ENCODE measurements around the gene HSFX1. TPM values are rescaled to one million over a fixed set of nuclear protein-coding genes. Genes with fewer than 3 reads are reported as not detected.
"Not testable (repeated sequence)": the region's sequence is repeated elsewhere in the genome, so short reads cannot be mapped to it uniquely, and the experiment has no call there.

Gene HSFX1
- 0.39 TPM for polyA plus RNA-seq (2013, experiment 1 of 2)
- polyA plus RNA-seq (2013, experiment 2 of 2) = 0.26 TPM

- not testable (repeated sequence) for H4K8ac ChIP-seq (ENCODE audit: low read depth, low read length); H3K9ac ChIP-seq (ENCODE audit: low read depth, low read length, poor library complexity); H3K14ac ChIP-seq (ENCODE audit: low read length); DNase-seq (ENCODE audit: low spot score); H3K4me2 ChIP-seq (ENCODE audit: insufficient read depth, low read length, poor library complexity, severe bottlenecking); H3K23ac ChIP-seq (ENCODE audit: low read depth, low read length, poor library complexity); H3K36me3 ChIP-seq (replicated peaks in 1 of 2; ENCODE audit: control insufficient read depth in 2 of 2, insufficient read depth in 2 of 2, low read length in 2 of 2); H2BK120ac ChIP-seq (ENCODE audit: low read depth, low read length); H3K4ac ChIP-seq (ENCODE audit: low read length); H3K9me3 ChIP-seq (replicated peaks in 1 of 2; ENCODE audit: control insufficient read depth in 2 of 2, insufficient read depth in 1 of 2, low read depth in 1 of 2, low read length in 2 of 2); H3K18ac ChIP-seq (ENCODE audit: low read length); H3K27ac ChIP-seq (replicated peaks; ENCODE audit: low read length); H3K4me1 ChIP-seq (ENCODE audit: control insufficient read depth in 2 of 2, insufficient read depth in 1 of 2, low read depth in 1 of 2, low read length in 2 of 2); H2AFZ ChIP-seq (ENCODE audit: low read length); H4K91ac ChIP-seq (ENCODE audit: low read depth, low read length, poor library complexity); H2BK15ac ChIP-seq (ENCODE audit: low read length); H3K79me1 ChIP-seq (ENCODE audit: low read depth, low read length); H3K27me3 ChIP-seq (ENCODE audit: control insufficient read depth in 3 of 3, insufficient read depth in 3 of 3, low read depth in 1 of 3, low read length in 3 of 3); H2AK5ac ChIP-seq (ENCODE audit: low read depth, low read length); H2BK12ac ChIP-seq (ENCODE audit: low read length); H2BK5ac ChIP-seq (ENCODE audit: low read length); H3K4me3 ChIP-seq (ENCODE audit: low read length in 2 of 2)
- no CpG with 5 or more reads among the region's 17 CpGs for whole genome bisulfite sequencing, 2 donors (ENCODE audit: extremely low coverage in 2 of 2, insufficient read length in 2 of 2, insufficient replicate concordance in 1 of 2)
Observed at GRCh38 chrX:149773768-149774167, at the start of gene HSFX1. Gene HSFX1, plus strand, starts transcription at chrX:149774068. Its CDS starts 614 bp downstream, at chrX:149774682.

GRCh38 chrX:149727308-149727707 lies 46.6 kb upstream of the HSFX1 start:
- not testable (repeated sequence) for H2BK12ac ChIP-seq (ENCODE audit: low read length); H3K9me3 ChIP-seq (replicated peaks in 1 of 2; ENCODE audit: control insufficient read depth in 2 of 2, insufficient read depth in 1 of 2, low read depth in 1 of 2, low read length in 2 of 2); H4K91ac ChIP-seq (ENCODE audit: low read depth, low read length, poor library complexity); H3K18ac ChIP-seq (ENCODE audit: low read length); H3K4ac ChIP-seq (ENCODE audit: low read length); H3K9ac ChIP-seq (ENCODE audit: low read depth, low read length, poor library complexity); H3K23ac ChIP-seq (ENCODE audit: low read depth, low read length, poor library complexity); H4K8ac ChIP-seq (ENCODE audit: low read depth, low read length); H3K27me3 ChIP-seq (ENCODE audit: control insufficient read depth in 3 of 3, insufficient read depth in 3 of 3, low read depth in 1 of 3, low read length in 3 of 3); H2AFZ ChIP-seq (ENCODE audit: low read length); H3K14ac ChIP-seq (ENCODE audit: low read length); H2BK15ac ChIP-seq (ENCODE audit: low read length); H3K27ac ChIP-seq (replicated peaks; ENCODE audit: low read length); H3K4me3 ChIP-seq (ENCODE audit: low read length in 2 of 2); H2AK5ac ChIP-seq (ENCODE audit: low read depth, low read length); DNase-seq (ENCODE audit: low spot score); H3K36me3 ChIP-seq (replicated peaks in 1 of 2; ENCODE audit: control insufficient read depth in 2 of 2, insufficient read depth in 2 of 2, low read length in 2 of 2); H2BK5ac ChIP-seq (ENCODE audit: low read length); H3K79me1 ChIP-seq (ENCODE audit: low read depth, low read length); H2BK120ac ChIP-seq (ENCODE audit: low read depth, low read length); H3K4me2 ChIP-seq (ENCODE audit: insufficient read depth, low read length, poor library complexity, severe bottlenecking); H3K4me1 ChIP-seq (ENCODE audit: control insufficient read depth in 2 of 2, insufficient read depth in 1 of 2, low read depth in 1 of 2, low read length in 2 of 2)
- no CpG with 5 or more reads among the region's 7 CpGs for WGBS, 2 donors (ENCODE audit: extremely low coverage in 2 of 2, insufficient read length in 2 of 2, insufficient replicate concordance in 1 of 2)

GRCh38 chrX:149742269-149742668 lies 31.6 kb upstream of the HSFX1 start:
- H3K4me2 ChIP-seq (ENCODE audit: insufficient read depth, low read length, poor library complexity, severe bottlenecking); H2BK12ac ChIP-seq (ENCODE audit: low read length); H3K18ac ChIP-seq (ENCODE audit: low read length); H3K27me3 ChIP-seq (ENCODE audit: control insufficient read depth in 3 of 3, insufficient read depth in 3 of 3, low read depth in 1 of 3, low read length in 3 of 3); H2BK5ac ChIP-seq (ENCODE audit: low read length); H3K4ac ChIP-seq (ENCODE audit: low read length); H3K27ac ChIP-seq (replicated peaks; ENCODE audit: low read length); DNase-seq (ENCODE audit: low spot score); H2AFZ ChIP-seq (ENCODE audit: low read length); H3K79me1 ChIP-seq (ENCODE audit: low read depth, low read length); H2BK15ac ChIP-seq (ENCODE audit: low read length); H3K4me1 ChIP-seq (ENCODE audit: control insufficient read depth in 2 of 2, insufficient read depth in 1 of 2, low read depth in 1 of 2, low read length in 2 of 2); H3K23ac ChIP-seq (ENCODE audit: low read depth, low read length, poor library complexity); H2AK5ac ChIP-seq (ENCODE audit: low read depth, low read length); H3K9me3 ChIP-seq (replicated peaks in 1 of 2; ENCODE audit: control insufficient read depth in 2 of 2, insufficient read depth in 1 of 2, low read depth in 1 of 2, low read length in 2 of 2); H4K8ac ChIP-seq (ENCODE audit: low read depth, low read length); H3K14ac ChIP-seq (ENCODE audit: low read length); H3K36me3 ChIP-seq (replicated peaks in 1 of 2; ENCODE audit: control insufficient read depth in 2 of 2, insufficient read depth in 2 of 2, low read length in 2 of 2); H2BK120ac ChIP-seq (ENCODE audit: low read depth, low read length); H3K4me3 ChIP-seq (ENCODE audit: low read length in 2 of 2); H4K91ac ChIP-seq (ENCODE audit: low read depth, low read length, poor library complexity); H3K9ac ChIP-seq (ENCODE audit: low read depth, low read length, poor library complexity): not testable (repeated sequence)
- WGBS, 2 donors (ENCODE audit: extremely low coverage in 2 of 2, insufficient read length in 2 of 2, insufficient replicate concordance in 1 of 2) = no CpG with 5 or more reads among the region's 6 CpGs

GRCh38 chrX:149746390-149747007 lies 27.4 kb upstream of the HSFX1 start:
- not testable (repeated sequence) for H3K4me1 ChIP-seq (ENCODE audit: control insufficient read depth in 2 of 2, insufficient read depth in 1 of 2, low read depth in 1 of 2, low read length in 2 of 2); H3K18ac ChIP-seq (ENCODE audit: low read length); H3K14ac ChIP-seq (ENCODE audit: low read length); H3K27ac ChIP-seq (replicated peaks; ENCODE audit: low read length); H2AK5ac ChIP-seq (ENCODE audit: low read depth, low read length); H3K4me3 ChIP-seq (ENCODE audit: low read length in 2 of 2); H2AFZ ChIP-seq (ENCODE audit: low read length); H3K79me1 ChIP-seq (ENCODE audit: low read depth, low read length); H4K8ac ChIP-seq (ENCODE audit: low read depth, low read length); H3K36me3 ChIP-seq (replicated peaks in 1 of 2; ENCODE audit: control insufficient read depth in 2 of 2, insufficient read depth in 2 of 2, low read length in 2 of 2); H3K27me3 ChIP-seq (ENCODE audit: control insufficient read depth in 3 of 3, insufficient read depth in 3 of 3, low read depth in 1 of 3, low read length in 3 of 3); H2BK15ac ChIP-seq (ENCODE audit: low read length); H2BK120ac ChIP-seq (ENCODE audit: low read depth, low read length); H4K91ac ChIP-seq (ENCODE audit: low read depth, low read length, poor library complexity); H3K9ac ChIP-seq (ENCODE audit: low read depth, low read length, poor library complexity); H3K4me2 ChIP-seq (ENCODE audit: insufficient read depth, low read length, poor library complexity, severe bottlenecking); H2BK5ac ChIP-seq (ENCODE audit: low read length); H2BK12ac ChIP-seq (ENCODE audit: low read length); H3K9me3 ChIP-seq (replicated peaks in 1 of 2; ENCODE audit: control insufficient read depth in 2 of 2, insufficient read depth in 1 of 2, low read depth in 1 of 2, low read length in 2 of 2); H3K4ac ChIP-seq (ENCODE audit: low read length); DNase-seq (ENCODE audit: low spot score); H3K23ac ChIP-seq (ENCODE audit: low read depth, low read length, poor library complexity)
- no CpG with 5 or more reads among the region's 6 CpGs for WGBS, 2 donors (ENCODE audit: extremely low coverage in 2 of 2, insufficient read length in 2 of 2, insufficient replicate concordance in 1 of 2)

All from neuronal stem cell (in vitro differentiated cells).